T-helper 2 cell treated with Interferon-gamma antibody and Interleukin-4, amounts not matched to agents 5 μg/mL and 100 μg/mL, for 36 hours (primary cell): ENCODE measurements around the gene TRPM3.

Experiments used
- DNase-seq: peaks from one replicate; pipeline ENCODE4 v3.0.0; 2021; ENCODE audit warnings: low spot score
- H3K27ac Mint-ChIP-seq: one replicate; pipeline ENCODE4 v1.8.0; 2021; ENCODE audit warnings: mild to moderate bottlenecking, mixed read lengths
- H3K27me3 Mint-ChIP-seq: one replicate; pipeline ENCODE4 v1.8.0; 2021; ENCODE audit warnings: low read depth, mixed read lengths
- H3K36me3 Mint-ChIP-seq: one replicate; pipeline ENCODE4 v1.8.0; 2021; ENCODE audit warnings: low read depth, mixed read lengths
- H3K4me1 Mint-ChIP-seq: one replicate; pipeline ENCODE4 v1.8.0; 2021; ENCODE audit warnings: low read depth, mixed read lengths
- H3K4me3 Mint-ChIP-seq: one replicate; pipeline ENCODE4 v1.8.0; 2022; ENCODE audit warnings: mild to moderate bottlenecking, moderate library complexity, mixed read lengths
- H3K9me3 Mint-ChIP-seq: one replicate; pipeline ENCODE4 v1.8.0; 2021; ENCODE audit warnings: mixed read lengths

TRPM3 gene

DNA sequence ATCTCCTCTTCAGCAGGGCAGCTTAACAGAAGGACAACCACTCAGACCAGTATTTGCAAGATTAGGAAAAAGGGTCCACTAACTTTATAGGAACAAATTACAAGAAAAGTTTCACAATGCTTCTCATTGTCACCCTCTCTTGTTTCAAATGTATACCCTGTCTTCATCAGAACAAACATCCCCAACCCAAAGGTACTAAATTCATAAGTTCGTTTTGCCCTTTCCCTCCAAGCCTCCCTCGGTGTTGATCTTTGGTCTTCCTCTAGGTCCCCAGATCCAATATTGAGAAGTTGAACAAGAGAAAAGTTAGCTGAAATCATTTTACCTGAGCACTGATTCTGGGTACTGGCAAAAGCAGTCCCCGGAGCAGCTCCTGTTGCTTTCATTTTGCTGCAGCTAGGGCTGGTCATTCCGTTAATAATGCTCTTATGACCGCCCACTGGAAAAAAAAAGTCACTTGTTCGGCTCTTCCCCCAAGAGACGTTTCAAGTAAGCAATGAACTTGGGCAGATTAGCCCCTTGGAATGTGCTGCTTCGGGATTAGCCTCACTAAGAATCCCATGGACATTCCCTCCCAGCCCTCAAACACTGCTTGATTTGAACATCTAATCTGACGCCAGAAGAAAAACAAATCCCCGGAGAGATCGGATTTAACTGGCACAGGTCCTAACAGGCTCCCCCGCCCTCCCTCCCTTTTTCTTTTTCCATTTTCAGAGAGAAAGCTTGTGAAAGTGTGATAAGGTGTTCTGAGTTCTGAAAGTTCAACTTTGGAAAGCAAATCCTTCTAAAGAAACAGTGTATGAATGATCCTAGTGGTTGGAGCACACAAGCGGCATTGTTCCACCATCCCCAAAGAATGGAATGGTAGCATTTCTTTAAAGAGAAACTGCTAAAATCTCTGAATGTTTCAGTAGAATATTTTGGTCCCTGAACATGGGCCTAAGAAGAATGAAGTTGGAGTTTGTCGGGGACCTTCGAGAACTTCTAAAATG lies 252.5 kb downstream of the TRPM3 start:
- no peaks in the 10 kb centered on the region for H3K36me3 Mint-ChIP-seq
- DNase-seq = no peak
- H3K27me3 Mint-ChIP-seq = no peaks in the 10 kb centered on the region
- H3K27ac Mint-ChIP-seq = no peak overlapping the region
- H3K9me3 Mint-ChIP-seq = no peaks in the 10 kb centered on the region
- no peak overlapping the region for H3K4me3 Mint-ChIP-seq
- no peaks in the 10 kb centered on the region for H3K4me1 Mint-ChIP-seq

DNA sequence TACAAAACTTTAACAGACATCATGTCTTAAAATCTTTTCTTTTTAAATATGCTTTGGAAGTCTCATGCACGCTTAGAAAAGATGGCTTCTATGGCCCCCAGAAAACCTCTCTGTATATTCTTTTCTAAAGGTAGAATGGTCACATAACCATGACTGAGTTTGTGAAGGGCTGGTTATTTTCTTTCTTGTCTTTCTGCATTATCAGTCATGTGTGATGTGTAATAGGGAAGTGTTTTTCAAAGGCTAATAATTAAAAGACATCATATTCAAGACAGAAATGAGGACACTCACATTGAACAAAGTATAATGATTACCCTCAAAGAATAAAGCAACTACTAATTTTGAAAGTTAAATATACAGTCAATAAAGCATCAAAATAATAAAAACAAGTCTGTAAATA lies 253.4 kb downstream of the TRPM3 start:
- Mint-ChIP-seq H3K9me3 (no peaks in the 10 kb centered on the region), H3K4me1 (no peaks in the 10 kb centered on the region), H3K36me3 (no peaks in the 10 kb centered on the region), H3K4me3 (no peak overlapping the region), H3K27me3 (no peaks in the 10 kb centered on the region), H3K27ac (no peak overlapping the region)
- DNase-seq = no peak

DNA sequence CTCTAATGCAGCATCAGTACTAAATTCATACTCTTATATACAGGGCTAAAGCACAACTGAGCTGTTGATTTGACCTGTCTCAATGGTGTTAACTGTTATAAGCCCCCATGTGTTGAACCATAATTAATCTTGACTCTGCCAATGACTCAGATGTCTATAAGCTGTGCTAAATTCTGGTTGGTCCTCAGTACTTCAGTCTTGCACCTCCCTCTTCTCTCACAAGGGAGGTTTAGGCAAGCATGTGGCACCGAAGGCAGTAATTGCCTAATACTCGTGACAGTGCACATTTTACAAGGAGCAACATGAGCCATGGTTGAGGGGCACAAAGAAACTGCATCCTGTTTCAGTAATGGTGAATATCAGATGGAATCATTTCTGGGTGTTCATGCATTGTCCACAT lies 255.9 kb downstream of the TRPM3 start:
- Mint-ChIP-seq H3K27me3 (no peaks in the 10 kb centered on the region), H3K4me3 (no peak overlapping the region), H3K36me3 (no peaks in the 10 kb centered on the region), H3K27ac (no peak overlapping the region), H3K9me3 (no peaks in the 10 kb centered on the region), H3K4me1 (no peaks in the 10 kb centered on the region)
- no peak for DNase-seq

DNA sequence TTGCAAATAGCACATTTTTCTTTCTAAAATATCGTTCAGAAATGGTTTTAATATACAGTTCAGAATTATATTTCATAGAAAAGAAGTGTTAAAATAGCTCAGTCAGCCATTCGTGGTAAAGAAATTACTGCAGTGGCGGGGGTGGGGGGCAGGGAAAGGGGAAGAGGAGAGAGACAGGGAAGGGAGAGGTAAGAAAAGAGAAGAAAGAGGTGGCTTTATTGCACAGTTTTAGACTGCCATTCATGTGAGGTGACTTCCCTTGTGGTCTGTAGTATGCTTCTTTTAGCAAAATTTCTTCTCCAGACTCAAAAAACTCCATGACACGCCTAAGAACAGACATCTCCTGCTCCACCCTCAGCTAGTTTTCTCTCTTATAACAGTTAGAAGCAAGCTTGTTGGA lies 259.6 kb downstream of the TRPM3 start:
- no peak for DNase-seq
- H3K9me3 Mint-ChIP-seq = no peaks in the 10 kb centered on the region
- no peaks in the 10 kb centered on the region for H3K27me3 Mint-ChIP-seq
- H3K27ac Mint-ChIP-seq = no peak overlapping the region
- H3K36me3 Mint-ChIP-seq = no peaks in the 10 kb centered on the region
- no peak overlapping the region for H3K4me3 Mint-ChIP-seq
- H3K4me1 Mint-ChIP-seq = no peaks in the 10 kb centered on the region

DNA sequence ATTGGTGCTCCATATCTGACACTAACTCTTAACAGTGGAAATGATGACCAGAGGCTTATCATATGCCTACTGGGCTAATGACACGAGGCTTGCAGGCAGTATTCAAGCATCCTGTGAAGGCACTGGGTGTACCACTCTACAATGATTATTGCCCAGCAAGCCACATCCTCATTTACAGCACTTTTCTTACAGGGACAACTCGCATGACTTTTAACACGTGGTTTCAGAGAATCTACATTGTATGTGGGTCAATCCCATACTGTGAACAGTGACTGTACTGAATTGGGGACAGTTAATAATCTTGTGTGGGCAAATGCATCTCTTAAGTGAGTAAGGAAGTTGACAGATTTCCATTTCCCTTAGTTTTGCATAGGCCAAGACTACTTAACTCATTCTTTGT lies 260.0 kb downstream of the TRPM3 start:
- H3K36me3 Mint-ChIP-seq = no peaks in the 10 kb centered on the region
- no peaks in the 10 kb centered on the region for H3K27me3 Mint-ChIP-seq
- no peaks in the 10 kb centered on the region for H3K4me1 Mint-ChIP-seq
- H3K27ac Mint-ChIP-seq = no peak overlapping the region
- DNase-seq = no peak
- no peaks in the 10 kb centered on the region for H3K9me3 Mint-ChIP-seq
- H3K4me3 Mint-ChIP-seq = no peak overlapping the region

DNA sequence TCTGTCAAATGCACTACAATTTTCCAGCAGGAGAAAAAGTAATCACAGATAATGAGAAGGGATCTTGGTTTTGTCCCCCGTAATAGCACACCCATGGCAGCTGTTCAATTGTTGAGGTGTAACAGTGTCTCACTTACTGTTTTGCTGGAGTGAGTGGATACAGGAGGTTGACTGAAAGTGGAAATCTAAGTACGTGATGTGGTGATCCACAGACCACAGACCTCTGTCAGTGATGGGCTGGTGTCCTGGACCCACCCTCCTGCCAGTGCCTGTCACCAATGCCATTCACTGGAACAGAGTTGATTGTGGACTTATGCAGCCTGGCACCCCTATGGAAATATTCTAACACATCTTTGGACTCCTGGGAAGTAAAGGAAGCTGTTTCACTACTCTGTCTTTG lies 261.7 kb downstream of the TRPM3 start:
- Mint-ChIP-seq H3K9me3 (no peaks in the 10 kb centered on the region), H3K27me3 (no peaks in the 10 kb centered on the region), H3K36me3 (no peaks in the 10 kb centered on the region), H3K4me1 (no peaks in the 10 kb centered on the region), H3K27ac (no peak overlapping the region), H3K4me3 (no peak overlapping the region)
- DNase-seq = no peak

DNA sequence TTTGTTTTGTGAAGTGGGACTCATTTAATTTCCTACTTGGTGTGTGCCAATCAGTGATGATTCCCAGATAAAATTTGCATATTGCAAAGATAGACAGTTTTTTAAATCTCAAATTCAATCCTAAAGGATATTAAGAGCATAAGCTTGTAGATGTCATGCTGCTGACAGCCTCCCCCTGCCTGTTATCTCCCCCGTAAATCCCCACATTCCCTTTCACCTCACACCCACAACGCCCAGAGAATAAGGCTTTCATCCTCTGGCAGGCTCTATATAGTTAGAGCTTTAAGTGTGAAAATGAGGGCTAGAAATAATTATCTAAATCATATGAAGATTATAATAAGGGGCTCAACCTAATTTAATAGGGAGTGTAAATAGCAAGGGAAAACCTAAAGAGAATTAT lies 265.0 kb downstream of the TRPM3 start:
- Mint-ChIP-seq H3K4me1 (no peaks in the 10 kb centered on the region), H3K36me3 (no peaks in the 10 kb centered on the region), H3K27ac (no peak overlapping the region), H3K4me3 (no peak overlapping the region), H3K27me3 (no peaks in the 10 kb centered on the region), H3K9me3 (no peaks in the 10 kb centered on the region)
- no peak for DNase-seq

DNA sequence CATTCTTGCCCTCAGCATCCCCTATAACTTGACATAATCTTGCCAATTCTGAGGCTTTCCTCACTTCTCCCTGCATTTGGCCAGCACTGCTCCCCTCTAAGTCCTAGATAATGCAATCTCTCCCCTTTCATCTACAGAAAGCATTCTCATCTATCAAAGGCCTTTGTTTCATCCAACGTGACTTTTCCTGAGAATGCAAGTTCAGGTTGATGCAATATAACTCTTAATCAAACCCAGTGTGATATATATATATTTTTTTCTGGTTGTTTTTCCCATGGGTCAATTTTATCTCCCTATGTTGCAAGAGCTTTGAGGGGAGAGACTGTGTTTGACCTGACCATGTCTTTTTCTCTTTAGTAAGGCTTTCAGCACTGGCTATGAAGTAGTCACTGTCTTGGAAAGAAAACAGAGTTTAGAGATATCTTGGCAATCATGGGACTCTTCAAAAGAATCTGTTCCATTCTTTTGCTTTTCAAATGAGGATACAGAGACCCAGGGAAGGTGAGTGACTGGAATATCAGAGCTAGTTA lies 268.6 kb downstream of the TRPM3 start:
- Mint-ChIP-seq H3K27ac (no peak overlapping the region), H3K4me1 (no peaks in the 10 kb centered on the region), H3K4me3 (no peak overlapping the region), H3K27me3 (no peaks in the 10 kb centered on the region), H3K36me3 (no peaks in the 10 kb centered on the region), H3K9me3 (no peaks in the 10 kb centered on the region)
- DNase-seq = no peak

DNA sequence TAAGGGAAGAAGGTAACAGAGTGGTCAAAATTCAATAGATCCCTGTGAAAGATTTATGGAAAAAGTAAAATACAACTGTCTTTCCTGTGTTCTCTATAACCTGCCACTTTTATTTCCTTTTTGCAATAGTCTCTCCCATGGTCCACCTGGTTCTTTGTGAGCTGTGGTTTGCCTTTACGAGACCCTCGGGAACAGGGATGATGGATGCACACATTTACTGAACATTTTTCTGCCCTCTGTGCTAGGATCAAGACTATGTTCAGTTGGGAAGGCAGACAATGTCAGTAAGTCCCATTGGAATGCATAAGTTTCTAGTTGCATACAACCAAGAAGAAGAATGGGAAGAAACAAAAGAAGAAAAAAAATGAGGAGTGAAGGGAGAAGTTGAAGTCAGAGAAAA lies 281.2 kb downstream of the TRPM3 start:
- Mint-ChIP-seq H3K4me3 (no peak overlapping the region), H3K36me3 (no peaks in the 10 kb centered on the region), H3K4me1 (no peaks in the 10 kb centered on the region), H3K27me3 (no peaks in the 10 kb centered on the region), H3K9me3 (no peaks in the 10 kb centered on the region), H3K27ac (no peak overlapping the region)
- DNase-seq = no peak

DNA sequence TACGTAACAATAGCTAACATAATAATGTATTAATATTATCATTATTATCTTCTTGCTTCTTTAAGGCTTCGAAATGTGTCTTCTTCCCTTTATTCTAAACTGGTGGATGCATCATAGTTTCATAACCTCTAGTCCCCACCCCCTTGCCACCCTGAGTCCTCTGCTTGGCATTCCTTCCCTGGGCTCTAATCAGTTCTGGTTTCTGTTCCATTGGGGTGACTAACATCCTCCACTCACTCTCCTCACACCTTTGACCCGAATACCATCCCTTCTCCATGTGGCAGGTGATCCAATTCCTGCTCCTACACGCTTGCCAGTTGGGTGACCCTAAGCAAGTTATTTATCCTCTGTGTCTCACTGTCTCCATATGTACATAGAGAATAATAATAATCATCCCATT lies 286.1 kb downstream of the TRPM3 start:
- no peaks in the 10 kb centered on the region for H3K4me1 Mint-ChIP-seq
- DNase-seq = no peak
- no peak overlapping the region for H3K4me3 Mint-ChIP-seq
- H3K36me3 Mint-ChIP-seq = no peaks in the 10 kb centered on the region
- H3K9me3 Mint-ChIP-seq = no peaks in the 10 kb centered on the region
- no peak overlapping the region for H3K27ac Mint-ChIP-seq
- H3K27me3 Mint-ChIP-seq = no peaks in the 10 kb centered on the region

DNA sequence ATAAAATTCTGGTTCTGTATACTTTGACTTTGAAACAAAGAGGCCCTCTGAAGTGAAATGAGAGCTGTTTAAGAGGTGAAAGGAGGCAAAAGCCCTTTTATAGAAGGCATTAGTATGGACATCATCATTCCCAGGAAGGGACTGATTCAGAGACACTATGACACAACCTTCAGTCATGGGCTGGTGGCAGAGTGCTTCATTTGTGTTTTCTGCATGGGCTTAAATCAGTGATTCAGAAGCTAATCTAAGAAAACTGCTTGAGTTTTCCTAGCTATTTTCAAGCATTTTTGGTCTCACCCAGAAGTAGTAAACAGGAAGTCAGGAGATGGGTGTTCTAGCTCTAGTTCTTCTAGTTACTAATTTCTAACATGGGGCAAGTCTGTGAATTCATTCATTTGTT lies 288.9 kb downstream of the TRPM3 start:
- no peak for DNase-seq
- Mint-ChIP-seq H3K4me3 (no peak overlapping the region), H3K27me3 (no peaks in the 10 kb centered on the region), H3K36me3 (no peaks in the 10 kb centered on the region), H3K4me1 (no peaks in the 10 kb centered on the region), H3K9me3 (no peaks in the 10 kb centered on the region), H3K27ac (no peak overlapping the region)

DNA sequence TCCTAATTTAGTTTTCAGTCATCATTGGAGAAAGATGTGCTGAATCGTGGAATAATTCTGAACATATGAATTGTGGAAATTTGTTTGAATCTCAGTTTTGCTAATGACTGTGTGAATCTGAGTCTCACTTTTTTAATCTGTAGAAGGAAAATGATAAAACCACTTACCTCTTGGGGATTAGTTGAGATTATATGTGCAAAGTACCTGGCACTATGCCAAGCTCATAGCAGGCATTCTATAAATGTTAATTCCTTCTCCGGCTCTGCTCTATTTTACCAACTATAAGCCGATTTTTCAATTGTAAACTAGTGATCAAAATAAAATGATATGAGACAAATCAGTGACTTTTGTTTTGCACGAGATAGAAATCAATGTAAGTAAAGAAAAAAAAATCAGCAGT lies 290.8 kb downstream of the TRPM3 start:
- no peak overlapping the region for H3K27ac Mint-ChIP-seq
- H3K36me3 Mint-ChIP-seq = no peaks in the 10 kb centered on the region
- no peaks in the 10 kb centered on the region for H3K27me3 Mint-ChIP-seq
- no peak overlapping the region for H3K4me3 Mint-ChIP-seq
- no peaks in the 10 kb centered on the region for H3K4me1 Mint-ChIP-seq
- no peak for DNase-seq
- no peaks in the 10 kb centered on the region for H3K9me3 Mint-ChIP-seq

DNA sequence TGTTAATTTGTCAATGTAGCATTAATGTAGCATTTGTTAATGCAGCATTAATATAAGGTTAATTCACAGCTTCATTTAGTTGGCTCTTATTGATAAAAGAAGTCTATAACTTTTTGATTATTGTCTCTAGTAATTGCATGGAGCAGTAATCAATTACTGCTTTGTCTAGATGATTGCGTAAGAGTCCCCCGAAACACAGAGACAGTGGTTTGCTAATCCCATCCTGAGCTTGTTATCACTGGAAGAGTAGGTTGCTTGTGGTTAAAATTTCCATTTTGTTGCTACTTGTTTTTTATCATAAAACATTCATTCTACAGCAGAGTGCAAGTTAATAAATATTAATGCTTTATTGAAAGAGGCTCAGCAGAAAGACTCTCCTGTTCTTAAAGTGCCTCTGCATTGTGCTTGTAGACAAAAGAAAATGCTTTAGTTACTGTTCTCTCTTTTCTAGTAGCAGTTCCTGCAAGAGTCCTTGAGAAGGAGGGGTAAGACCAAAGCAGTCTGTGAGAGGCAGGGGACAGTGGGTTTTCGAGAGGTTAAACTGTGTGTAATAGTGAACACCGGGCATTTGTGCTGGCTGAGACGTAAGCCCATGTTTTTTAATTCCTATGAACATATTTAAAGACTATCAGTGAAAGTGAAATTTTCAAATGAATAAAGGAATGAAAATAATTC lies 291.7 kb downstream of the TRPM3 start:
- H3K27ac Mint-ChIP-seq = no peak overlapping the region
- DNase-seq = no peak
- H3K4me3 Mint-ChIP-seq = no peak overlapping the region
- no peaks in the 10 kb centered on the region for H3K9me3 Mint-ChIP-seq
- no peaks in the 10 kb centered on the region for H3K27me3 Mint-ChIP-seq
- H3K36me3 Mint-ChIP-seq = no peaks in the 10 kb centered on the region
- no peaks in the 10 kb centered on the region for H3K4me1 Mint-ChIP-seq

DNA sequence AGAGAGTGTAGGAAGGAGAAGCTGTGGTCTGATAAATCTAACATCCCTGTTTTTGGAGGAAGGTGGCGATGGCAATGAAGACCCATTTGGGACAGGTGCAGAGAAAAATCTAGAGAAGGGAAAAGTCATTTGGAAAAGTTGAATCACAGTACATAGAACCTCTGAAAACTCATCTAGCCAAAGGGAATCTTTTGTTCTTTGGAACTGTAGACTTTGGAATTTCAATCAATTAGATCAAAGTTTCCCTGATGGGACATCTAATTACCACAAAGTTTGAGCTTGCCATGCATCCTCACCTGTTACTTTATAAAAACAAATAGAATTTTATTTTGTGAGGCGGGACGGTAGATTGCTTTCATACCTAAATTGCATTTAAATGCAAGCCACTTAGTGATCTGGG lies 294.9 kb downstream of the TRPM3 start:
- no peaks in the 10 kb centered on the region for H3K27me3 Mint-ChIP-seq
- no peak overlapping the region for H3K27ac Mint-ChIP-seq
- no peak overlapping the region for H3K4me3 Mint-ChIP-seq
- H3K36me3 Mint-ChIP-seq = no peaks in the 10 kb centered on the region
- DNase-seq = no peak
- no peaks in the 10 kb centered on the region for H3K4me1 Mint-ChIP-seq
- no peaks in the 10 kb centered on the region for H3K9me3 Mint-ChIP-seq
